ENCODE measurements around the gene RGS9. TPM values are rescaled to one million over a fixed set of nuclear protein-coding genes. Genes with fewer than 3 reads are reported as not detected.

RGS9 gene
- total RNA-seq, 1 experiment from 2014 or later: 1.8 TPM

DNA sequence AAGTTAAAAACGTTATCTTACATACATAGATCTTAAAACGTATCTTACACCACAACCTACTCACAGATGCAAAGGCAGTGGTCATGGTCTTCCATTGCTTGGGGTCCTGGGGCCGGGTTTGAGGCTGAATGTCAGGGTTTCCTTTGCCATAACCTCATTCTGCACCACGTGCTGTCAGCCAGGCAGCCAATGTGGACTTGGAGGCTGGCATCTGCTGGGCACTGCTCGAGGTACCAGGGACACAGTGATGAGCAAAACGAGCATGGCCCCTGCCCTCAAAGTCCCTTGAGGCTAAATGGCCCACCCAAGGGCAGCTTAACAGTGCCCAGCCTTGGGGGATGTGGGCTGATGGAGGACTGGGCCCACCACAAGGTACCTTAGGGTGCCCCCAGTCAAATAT is 35.8 kb upstream of the RGS9 start:
- Histone ChIP-seq H3K9me3 (ENCODE audit: low read depth, low read length, poor library complexity, severe bottlenecking) (no peaks in the 10 kb centered on the region), H3K36me3 (ENCODE audit: insufficient read depth, low read length, poor library complexity, severe bottlenecking) (no peaks in the 10 kb centered on the region), H3K27ac (ENCODE audit: low read depth, low read length, poor library complexity, severe bottlenecking) (no peak overlapping the region), H3K4me1 (ENCODE audit: insufficient read depth, low read length, poor library complexity, severe bottlenecking) (peaks cover 7% of the 10 kb centered on the region), H3K4me3 (ENCODE audit: low read depth, low read length, poor library complexity, severe bottlenecking) (peak overlapping the region; percentile 50), H3K27me3 (replicated peaks; ENCODE audit: insufficient read depth, low read depth, low read length, poor library complexity) (no peaks in the 10 kb centered on the region)
- intact Hi-C loops (cut with micrococcal nuclease; ENCODE audit: unreplicated experiment): no loop called here
- ChIA-PET CTCF (no interaction called here), POLR2A (ENCODE audit: low non-redundant PET) (no interaction called here)
- no peak for DNase-seq (ENCODE audit: low spot score)
- TF ChIP-seq EZH2 (IDR thresholded peaks at IDR 0.05; ENCODE audit: borderline replicate concordance, low read depth, low read length, poor library complexity, severe bottlenecking): no peak
- TF ChIP-seq, protein P1, sequence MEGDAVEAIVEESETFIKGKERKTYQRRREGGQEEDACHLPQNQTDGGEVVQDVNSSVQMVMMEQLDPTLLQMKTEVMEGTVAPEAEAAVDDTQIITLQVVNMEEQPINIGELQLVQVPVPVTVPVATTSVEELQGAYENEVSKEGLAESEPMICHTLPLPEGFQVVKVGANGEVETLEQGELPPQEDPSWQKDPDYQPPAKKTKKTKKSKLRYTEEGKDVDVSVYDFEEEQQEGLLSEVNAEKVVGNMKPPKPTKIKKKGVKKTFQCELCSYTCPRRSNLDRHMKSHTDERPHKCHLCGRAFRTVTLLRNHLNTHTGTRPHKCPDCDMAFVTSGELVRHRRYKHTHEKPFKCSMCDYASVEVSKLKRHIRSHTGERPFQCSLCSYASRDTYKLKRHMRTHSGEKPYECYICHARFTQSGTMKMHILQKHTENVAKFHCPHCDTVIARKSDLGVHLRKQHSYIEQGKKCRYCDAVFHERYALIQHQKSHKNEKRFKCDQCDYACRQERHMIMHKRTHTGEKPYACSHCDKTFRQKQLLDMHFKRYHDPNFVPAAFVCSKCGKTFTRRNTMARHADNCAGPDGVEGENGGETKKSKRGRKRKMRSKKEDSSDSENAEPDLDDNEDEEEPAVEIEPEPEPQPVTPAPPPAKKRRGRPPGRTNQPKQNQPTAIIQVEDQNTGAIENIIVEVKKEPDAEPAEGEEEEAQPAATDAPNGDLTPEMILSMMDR (conservative IDR thresholded peaks at IDR 0.05; ENCODE audit: low read depth, low read length): no peak
- BruUV-seq (replicated peaks): no TSS peak

DNA sequence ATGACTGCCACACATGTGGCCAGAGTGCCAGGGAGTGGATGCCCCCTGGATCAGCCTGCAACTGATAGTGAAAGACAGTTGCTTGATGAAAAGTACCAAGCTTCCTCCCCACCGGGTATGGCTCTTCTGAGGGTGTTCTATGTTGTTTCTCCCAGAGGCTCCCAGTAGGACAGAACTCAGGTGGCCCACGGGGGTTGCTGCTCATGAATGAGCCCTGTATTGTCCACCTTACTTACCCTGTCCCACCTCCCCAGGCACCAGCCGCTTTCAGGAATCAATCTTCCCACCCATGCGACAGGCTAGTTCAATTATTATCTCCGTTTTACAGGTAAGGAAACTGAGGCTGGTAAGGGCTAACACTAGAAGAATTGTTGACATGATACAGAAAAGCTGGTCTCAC is 34.9 kb upstream of the RGS9 start:
- Histone ChIP-seq H3K27ac (ENCODE audit: low read depth, low read length, poor library complexity, severe bottlenecking) (no peak overlapping the region), H3K4me3 (ENCODE audit: low read depth, low read length, poor library complexity, severe bottlenecking) (no peak overlapping the region), H3K36me3 (ENCODE audit: insufficient read depth, low read length, poor library complexity, severe bottlenecking) (no peaks in the 10 kb centered on the region), H3K9me3 (ENCODE audit: low read depth, low read length, poor library complexity, severe bottlenecking) (no peaks in the 10 kb centered on the region), H3K4me1 (ENCODE audit: insufficient read depth, low read length, poor library complexity, severe bottlenecking) (peaks cover 15% of the 10 kb centered on the region), H3K27me3 (replicated peaks; ENCODE audit: insufficient read depth, low read depth, low read length, poor library complexity) (no peaks in the 10 kb centered on the region)
- intact Hi-C loops (cut with micrococcal nuclease; ENCODE audit: unreplicated experiment): no loop called here
- ChIA-PET POLR2A (ENCODE audit: low non-redundant PET) (no interaction called here), CTCF (interaction anchor here (0.6 kb wide), 1 partner anchor 42 kb away, joined by 14 read pairs; no protein-coding TSS in a partner anchor)
- no TSS peak for BruUV-seq (replicated peaks)
- DNase-seq (ENCODE audit: low spot score): no peak
- TF ChIP-seq, protein P1 (conservative IDR thresholded peaks at IDR 0.05; ENCODE audit: low read depth, low read length): no peak
- no peak for TF ChIP-seq EZH2 (IDR thresholded peaks at IDR 0.05; ENCODE audit: borderline replicate concordance, low read depth, low read length, poor library complexity, severe bottlenecking)

DNA sequence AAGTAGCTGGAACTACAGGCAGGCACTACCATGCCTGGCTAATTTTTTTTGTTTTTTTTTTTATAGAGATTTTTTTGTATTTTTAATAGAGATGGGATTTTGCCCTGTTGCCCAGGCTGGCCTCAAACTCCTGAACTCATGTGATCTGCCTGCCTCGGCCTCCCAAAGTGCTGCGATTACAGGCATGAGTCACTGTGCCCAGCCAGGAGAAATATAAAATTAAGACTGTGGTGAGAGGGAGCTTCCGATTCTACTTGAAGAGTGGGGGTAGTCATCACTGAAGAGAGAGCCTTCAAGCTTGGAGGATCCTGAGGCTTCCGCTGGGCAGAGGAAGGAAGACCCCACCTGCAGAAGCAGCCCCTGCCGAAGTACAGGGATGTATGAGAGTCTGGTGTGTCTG is 34.4 kb upstream of the RGS9 start:
- ChIA-PET POLR2A (ENCODE audit: low non-redundant PET) (no interaction called here), CTCF (interaction anchor here (0.6 kb wide), 1 partner anchor 41 kb away, joined by 14 read pairs; no protein-coding TSS in a partner anchor)
- no peak for TF ChIP-seq EZH2 (IDR thresholded peaks at IDR 0.05; ENCODE audit: borderline replicate concordance, low read depth, low read length, poor library complexity, severe bottlenecking)
- TF ChIP-seq, protein P1 (conservative IDR thresholded peaks at IDR 0.05; ENCODE audit: low read depth, low read length): no peak
- H3K4me3 ChIP-seq (ENCODE audit: low read depth, low read length, poor library complexity, severe bottlenecking): no peak overlapping the region
- H3K9me3 ChIP-seq (ENCODE audit: low read depth, low read length, poor library complexity, severe bottlenecking): no peaks in the 10 kb centered on the region
- DNase-seq (ENCODE audit: low spot score): peak; percentile 42
- peaks cover 15% of the 10 kb centered on the region for H3K4me1 ChIP-seq (ENCODE audit: insufficient read depth, low read length, poor library complexity, severe bottlenecking)
- H3K27ac ChIP-seq (ENCODE audit: low read depth, low read length, poor library complexity, severe bottlenecking): no peak overlapping the region
- no TSS peak for BruUV-seq (replicated peaks)
- no peaks in the 10 kb centered on the region for H3K27me3 ChIP-seq (replicated peaks; ENCODE audit: insufficient read depth, low read depth, low read length, poor library complexity)
- no peaks in the 10 kb centered on the region for H3K36me3 ChIP-seq (ENCODE audit: insufficient read depth, low read length, poor library complexity, severe bottlenecking)
- intact Hi-C loops (cut with micrococcal nuclease; ENCODE audit: unreplicated experiment): no loop called here
